Mucosa of descending colon (tissue), 3 donors: ENCODE measurements around the gene FAM163A. TPM values are rescaled to one million over a fixed set of nuclear protein-coding genes. Genes with fewer than 3 reads are reported as not detected.

Experiments used
- ATAC-seq: fragments of 200-7000 bp; cut with Tn5 transposase; one replicate; pipeline ENCODE4 v1.9.1; 2020; ENCODE audit warnings: mild to moderate bottlenecking, moderate library complexity
- DNase-seq, 3 donors: peaks; one replicate each; pipeline ENCODE4 v3.0.0-alpha.2; 2020
- H3K36me3 ChIP-seq: fragments of 200-600 bp; one replicate; pipeline ENCODE4 v1.8.0; 2021; ENCODE audit warnings: low read depth, mild to moderate bottlenecking
- H3K4me1 ChIP-seq: fragments of 200-600 bp; one replicate; pipeline ENCODE4 v1.8.0; 2021; ENCODE audit warnings: low read depth, mild to moderate bottlenecking
- H3K4me3 ChIP-seq: fragments of 200-600 bp; one replicate; pipeline ENCODE4 v1.8.0; 2021; ENCODE audit warnings: mild to moderate bottlenecking
- H3K9me3 ChIP-seq: fragments of 200-600 bp; one replicate; pipeline ENCODE4 v1.8.0; 2021; ENCODE audit warnings: mild to moderate bottlenecking
- CTCF ChIP-seq: fragments of 200-600 bp; IDR thresholded peaks from one replicate; pipeline ENCODE4 v1.8.0; 2022; ENCODE audit warnings: antibody characterized with exemption, mild to moderate bottlenecking
- intact Hi-C, 2 donors: fragments of 100-400 bp; cut with DNase I in 1 of 2; cut with micrococcal nuclease in 1 of 2; formaldehyde crosslinking; loops; one replicate each; pipeline versions ENCODE4 v1.11.0 to v1.11.1; 2022; cut with DNase I, micrococcal nuclease
- total RNA-seq, 3 donors: library from RNA; stranded (reverse); fragmentation: NEBNext Ultra II Directional in 2 of 3; extraction: Animal tissue kit (Norgen Biotek cat#: 25700) in 2 of 3; gene quantifications; one replicate each; pipeline versions ENCODE4 v1.2.1 to v1.2.4, GENCODE V29; 2021 to 2023
- donor health status: DM: no; HTN: no; CAD: no; lungs with moderate emphysema.
- donor health status: DM: no; HTN: no; CAD: no.
- donor health status: DM: no; HTN: yes; CAD: no.

Gene FAM163A
- total RNA-seq, 3 donors from 2014 or later: 0.31 to 1.6 (median 0.32) TPM

GRCh38 chr1:179821524-179821923, 78.4 kb downstream of the FAM163A start:
- no peak for ATAC-seq
- no peaks in the 10 kb centered on the region for H3K9me3 ChIP-seq
- no peak for DNase-seq
- no peaks in the 10 kb centered on the region for H3K36me3 ChIP-seq
- TF ChIP-seq CTCF: no peak
- H3K4me3 ChIP-seq: no peak overlapping the region
- no peaks in the 10 kb centered on the region for H3K4me1 ChIP-seq
- intact Hi-C loops: no loop called here

GRCh38 chr1:179822065-179822464, 79.0 kb downstream of the FAM163A start:
- Histone ChIP-seq H3K9me3 (no peaks in the 10 kb centered on the region), H3K4me3 (no peak overlapping the region), H3K4me1 (no peaks in the 10 kb centered on the region), H3K36me3 (no peaks in the 10 kb centered on the region)
- DNase-seq (no peak), ATAC-seq (no peak)
- no peak for TF ChIP-seq CTCF
- intact Hi-C loops: no loop called here

- intact Hi-C loops: no loop called here
- no peak for DNase-seq
Measured at GRCh38 chr1:179823693-179824092, 80.6 kb downstream of the FAM163A start.

GRCh38 chr1:179824265-179824664, 81.2 kb downstream of the FAM163A start:
- H3K4me3 ChIP-seq: no peak overlapping the region
- no peaks in the 10 kb centered on the region for H3K36me3 ChIP-seq
- no peak for ATAC-seq
- TF ChIP-seq CTCF: no peak
- no peaks in the 10 kb centered on the region for H3K4me1 ChIP-seq
- DNase-seq: no peak
- no peaks in the 10 kb centered on the region for H3K9me3 ChIP-seq
- intact Hi-C loops: no loop called here

More at GRCh38 chr1:179823693-179824092, 80.6 kb downstream of the FAM163A start:
- Histone ChIP-seq H3K36me3 (no peaks in the 10 kb centered on the region), H3K4me1 (no peaks in the 10 kb centered on the region), H3K4me3 (no peak overlapping the region), H3K9me3 (no peaks in the 10 kb centered on the region)
- no peak for TF ChIP-seq CTCF
- ATAC-seq: no peak

GRCh38 chr1:179825206-179825605, 82.1 kb downstream of the FAM163A start:
- no peak for ATAC-seq
- Histone ChIP-seq H3K4me3 (no peak overlapping the region), H3K9me3 (no peaks in the 10 kb centered on the region), H3K4me1 (no peaks in the 10 kb centered on the region), H3K36me3 (no peaks in the 10 kb centered on the region)
- DNase-seq: no peak
- no peak for TF ChIP-seq CTCF
- intact Hi-C loops: no loop called here

- Histone ChIP-seq H3K36me3 (no peaks in the 10 kb centered on the region), H3K9me3 (no peaks in the 10 kb centered on the region), H3K4me3 (no peak overlapping the region), H3K4me1 (no peaks in the 10 kb centered on the region)
- no peak for TF ChIP-seq CTCF
- no peak for ATAC-seq
- no peak for DNase-seq
- intact Hi-C loops: no loop called here
Measured at GRCh38 chr1:179825798-179826460, 82.8 kb downstream of the FAM163A start.
